HG02759 (cell line): Measurements from ENCODE around the gene NACC2.
A peak's percentile ranks its signal among the peaks of the same experiment; 100 is the strongest.

Experiments
- ATAC-seq: cut with Tn5 transposase; IDR thresholded peaks from one replicate; pipeline ENCODE4 v1.9.1; 2021; ENCODE audit warnings: mild to moderate bottlenecking, moderate library complexity; ENCODE audit not compliant: unreplicated experiment

Gene NACC2

DNA sequence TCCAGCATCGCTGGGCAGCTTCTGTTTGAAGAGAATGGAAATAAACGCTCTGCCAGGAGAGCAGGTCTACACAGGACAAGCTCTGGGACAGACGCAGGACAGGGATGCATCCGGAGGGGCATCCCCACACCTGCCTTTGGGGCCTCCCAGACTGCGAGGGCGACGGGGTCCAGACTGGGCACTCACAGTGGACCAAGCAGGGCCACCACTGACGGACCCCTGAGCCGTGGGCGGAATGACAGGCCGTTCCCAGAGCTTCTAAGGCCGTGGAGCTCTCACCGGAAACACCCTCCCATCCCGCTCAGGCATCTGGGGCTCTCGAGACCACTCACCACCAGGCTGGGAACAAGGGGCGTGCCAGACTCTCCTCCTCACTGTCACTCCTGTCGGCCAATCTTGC lies 34.1 kb upstream of the NACC2 start:
- ATAC-seq, result no peak

DNA sequence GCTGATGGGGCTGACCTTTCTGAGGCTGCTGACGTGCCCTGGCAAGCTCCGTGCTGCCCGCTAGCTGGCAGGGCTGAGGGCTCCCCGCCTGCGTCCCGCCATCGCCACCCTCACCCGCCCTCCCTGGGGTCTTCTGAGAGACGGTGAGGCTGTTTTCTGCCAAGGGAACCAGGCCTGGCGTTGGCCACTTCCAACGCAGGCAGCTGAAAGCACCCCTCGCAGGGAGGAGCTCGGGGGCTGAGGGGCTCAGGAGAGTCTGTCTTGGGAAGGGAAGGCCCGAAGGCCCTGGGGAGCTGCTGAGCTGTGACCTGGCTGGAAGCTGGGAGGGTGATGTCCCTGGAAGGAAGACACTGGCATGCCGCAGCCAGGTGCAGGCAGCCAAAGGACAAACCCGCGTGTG lies 33.3 kb upstream of the NACC2 start:
- ATAC-seq, result no peak

DNA sequence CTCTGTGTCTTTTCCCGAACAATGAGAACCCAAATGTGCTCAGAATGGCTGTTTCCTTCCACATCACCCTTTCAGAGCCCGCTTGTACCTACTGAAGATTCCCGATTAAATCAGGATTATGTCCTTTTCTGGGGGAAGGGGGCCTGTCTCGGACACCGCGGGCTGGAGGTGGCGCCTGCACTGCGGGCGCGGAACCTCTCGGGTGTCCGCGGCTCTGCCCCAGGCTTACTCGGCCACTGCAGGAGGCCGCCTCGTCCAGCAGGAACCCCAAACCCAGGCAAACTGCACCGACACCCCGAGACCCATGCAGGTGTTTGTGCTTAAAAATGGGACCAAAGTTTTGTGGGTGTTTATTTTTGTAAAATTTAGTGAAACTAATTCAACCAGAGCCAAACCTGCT lies 32.2 kb upstream of the NACC2 start:
- no peak for ATAC-seq

DNA sequence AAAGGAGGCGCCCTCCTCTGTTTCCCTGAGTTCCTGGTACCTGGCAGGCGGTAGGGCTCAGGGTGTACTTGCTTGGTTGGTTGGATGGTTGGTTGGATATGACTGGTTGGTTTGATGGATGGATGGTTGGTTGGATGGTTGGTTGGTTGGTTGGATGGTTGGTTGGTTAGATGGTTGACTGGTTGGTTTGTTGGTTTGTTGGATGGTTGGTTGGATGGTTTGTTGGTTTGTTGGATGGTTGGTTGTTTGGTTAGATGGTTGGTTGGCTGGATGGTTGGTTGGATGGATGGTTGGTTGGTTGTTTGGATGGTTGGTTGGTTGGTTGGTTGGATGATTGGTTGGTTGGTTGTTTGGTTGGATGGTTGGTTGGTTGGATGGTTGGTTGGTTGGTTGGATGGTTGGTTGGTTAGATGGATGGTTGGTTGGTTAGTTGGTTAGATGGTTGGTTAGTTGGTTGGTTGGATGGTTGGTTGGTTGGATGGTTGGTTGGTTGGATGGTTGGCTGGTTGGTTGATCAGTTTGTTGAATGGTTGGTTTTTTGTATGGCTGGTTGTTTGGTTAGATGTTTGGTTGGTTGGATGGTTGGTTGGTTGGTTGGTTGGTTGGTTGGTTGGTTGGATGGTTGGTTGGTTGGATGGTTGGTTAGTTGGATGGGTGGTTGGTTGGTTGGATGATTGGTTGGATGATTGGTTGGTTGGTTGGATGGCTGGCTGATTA lies 30.0 kb upstream of the NACC2 start:
- no peak for ATAC-seq

DNA sequence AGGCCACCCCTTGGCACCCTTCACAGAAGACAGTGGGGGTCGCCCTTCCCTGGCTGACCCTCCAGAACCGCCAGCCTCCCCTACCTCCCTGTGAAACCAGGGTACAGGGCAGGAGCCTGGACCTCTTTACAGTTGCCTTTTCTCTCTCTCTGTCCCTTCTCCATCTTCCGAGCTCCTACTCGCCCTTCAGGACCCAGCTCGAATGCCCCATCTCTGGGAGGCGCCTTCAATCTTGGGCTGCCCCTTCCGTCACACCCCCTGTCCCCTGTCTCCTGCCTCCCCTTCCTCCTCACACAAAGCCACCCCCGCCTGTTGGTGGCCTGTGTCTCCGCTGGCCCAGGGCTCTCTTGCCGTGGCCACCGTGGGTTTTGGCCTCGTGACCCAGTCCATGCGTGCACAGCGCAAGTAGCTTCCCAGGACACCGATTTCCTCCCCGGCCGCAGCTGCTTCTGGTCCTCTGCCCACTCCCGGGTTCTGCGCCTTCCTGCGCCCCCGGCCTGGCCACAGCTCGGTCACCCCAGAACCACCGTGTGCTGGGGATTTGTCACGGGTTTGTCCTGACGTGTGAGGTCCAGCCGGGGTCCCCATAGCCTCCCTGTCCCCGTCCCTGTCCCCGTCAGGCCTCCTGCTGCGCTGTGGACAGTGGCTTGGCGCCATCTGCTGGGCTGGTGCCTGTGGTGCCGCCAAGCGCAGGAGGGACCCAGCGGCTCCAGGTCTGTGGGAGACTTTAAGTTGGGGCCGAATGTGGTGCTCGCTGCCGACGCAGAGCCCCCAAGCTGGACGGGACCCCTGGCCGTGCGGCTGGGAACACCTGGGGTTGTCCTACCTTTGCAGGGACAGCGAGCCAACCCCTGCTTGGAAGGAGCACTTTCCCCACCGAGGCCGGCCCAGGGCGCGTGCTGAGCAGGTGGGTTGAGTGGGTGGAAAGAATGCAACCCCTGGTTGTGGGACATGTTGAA lies 27.6 kb upstream of the NACC2 start:
- no peak for ATAC-seq

DNA sequence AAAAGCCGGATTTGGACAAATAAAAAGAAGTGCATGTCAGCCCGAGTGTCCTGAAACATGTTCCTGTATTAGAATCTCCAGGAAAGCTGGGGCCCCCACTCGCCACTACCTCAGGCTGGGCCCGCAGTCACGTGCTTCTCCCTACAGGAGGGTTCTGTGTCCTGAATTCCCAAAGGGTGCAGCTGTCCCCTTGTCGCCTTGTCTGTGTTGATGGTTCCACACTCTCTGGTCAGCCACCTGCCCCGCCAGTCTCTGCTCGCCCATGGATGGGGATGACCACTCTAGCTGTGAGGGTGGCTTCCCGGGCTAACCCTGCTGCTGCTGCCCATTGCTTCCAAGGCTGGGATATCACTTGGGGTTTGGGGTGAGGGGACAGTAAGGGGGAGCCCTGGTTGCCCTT lies 26.7 kb upstream of the NACC2 start:
- no peak for ATAC-seq

DNA sequence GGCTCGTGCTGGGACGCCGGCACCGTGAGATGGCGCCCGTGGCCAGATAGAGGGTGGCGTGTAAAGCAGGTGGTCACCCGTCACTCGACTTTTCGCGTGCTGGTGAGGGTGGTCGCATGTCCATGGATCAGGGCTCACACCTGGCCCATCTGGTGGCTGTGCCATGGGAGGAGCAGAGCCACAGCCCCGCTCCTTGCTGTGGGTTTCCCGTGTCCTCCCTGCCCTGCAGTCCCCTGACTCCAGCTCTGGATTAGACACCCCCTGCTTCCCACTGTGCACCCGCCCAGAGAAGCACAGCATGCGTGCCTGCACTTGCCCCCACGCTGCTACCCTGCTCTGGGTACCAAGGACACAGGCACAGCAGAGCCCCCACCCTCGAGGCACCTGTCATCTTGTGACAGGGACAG lies 25.4 kb upstream of the NACC2 start:
- ATAC-seq, result no peak

DNA sequence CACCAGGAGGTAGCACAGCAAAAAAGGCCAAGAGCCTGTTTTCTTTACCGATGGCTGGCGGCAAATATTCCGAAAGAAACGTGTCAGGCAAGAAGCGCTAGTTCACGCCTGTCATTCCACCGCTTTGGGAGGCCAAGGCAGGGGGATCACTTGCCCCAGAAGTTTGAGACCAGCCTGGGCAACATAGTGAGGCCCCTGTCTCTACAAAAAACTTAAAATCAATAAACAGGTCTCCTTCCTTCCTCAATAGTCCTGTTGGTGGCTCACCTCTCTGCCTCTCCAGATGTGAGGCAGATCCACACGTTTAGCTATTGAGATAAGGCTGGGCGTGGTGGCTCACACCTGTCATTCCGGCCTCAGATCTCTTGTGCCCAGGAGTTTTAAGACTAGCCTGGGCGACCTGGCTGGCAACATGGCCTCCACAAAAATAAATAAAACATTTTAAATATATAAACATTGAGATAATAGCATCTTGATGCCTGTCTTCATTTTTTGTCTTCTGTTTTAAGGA lies 24.8 kb upstream of the NACC2 start:
- no peak for ATAC-seq

DNA sequence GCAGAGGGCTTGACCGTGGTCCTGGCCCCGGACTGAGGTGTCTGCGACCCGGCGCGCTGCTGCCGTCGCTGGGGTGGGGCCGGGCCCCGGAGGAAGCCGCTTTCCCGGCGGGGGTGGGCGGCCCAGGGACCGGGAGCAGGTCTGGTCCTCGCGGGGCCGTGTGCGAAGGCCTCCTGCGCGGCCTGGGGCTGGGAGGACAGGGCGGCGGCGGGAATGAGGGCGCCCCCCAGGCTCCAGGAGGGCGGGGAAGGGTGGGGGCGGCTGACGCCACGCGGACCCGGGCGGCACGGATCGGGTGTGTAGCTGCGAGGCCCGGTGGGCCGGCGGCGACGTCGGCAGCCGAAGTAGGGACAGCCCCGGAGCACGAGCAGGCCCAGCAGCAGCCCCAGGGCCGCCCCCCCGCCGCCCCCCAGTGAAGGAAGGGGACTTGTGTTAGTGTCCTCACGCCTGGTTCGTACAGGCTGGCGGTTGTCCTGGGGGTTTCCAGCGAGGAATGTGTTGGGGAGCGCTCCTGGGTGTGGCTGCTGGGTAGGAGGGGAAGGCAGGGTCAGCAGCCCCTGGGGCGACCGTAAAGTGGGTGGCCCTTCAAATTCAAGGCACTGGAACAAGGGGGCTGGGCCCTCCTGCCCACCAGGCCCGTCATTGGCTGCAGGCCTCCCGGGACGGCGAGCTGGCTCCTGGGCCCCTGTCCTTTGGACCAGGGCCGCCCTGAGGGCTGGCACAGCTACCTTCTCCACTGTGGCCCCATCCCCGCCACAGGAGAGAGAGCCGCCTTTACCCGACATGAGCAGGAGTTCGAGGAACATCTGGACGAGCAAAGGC lies 24.2 kb upstream of the NACC2 start:
- no peak for ATAC-seq

DNA sequence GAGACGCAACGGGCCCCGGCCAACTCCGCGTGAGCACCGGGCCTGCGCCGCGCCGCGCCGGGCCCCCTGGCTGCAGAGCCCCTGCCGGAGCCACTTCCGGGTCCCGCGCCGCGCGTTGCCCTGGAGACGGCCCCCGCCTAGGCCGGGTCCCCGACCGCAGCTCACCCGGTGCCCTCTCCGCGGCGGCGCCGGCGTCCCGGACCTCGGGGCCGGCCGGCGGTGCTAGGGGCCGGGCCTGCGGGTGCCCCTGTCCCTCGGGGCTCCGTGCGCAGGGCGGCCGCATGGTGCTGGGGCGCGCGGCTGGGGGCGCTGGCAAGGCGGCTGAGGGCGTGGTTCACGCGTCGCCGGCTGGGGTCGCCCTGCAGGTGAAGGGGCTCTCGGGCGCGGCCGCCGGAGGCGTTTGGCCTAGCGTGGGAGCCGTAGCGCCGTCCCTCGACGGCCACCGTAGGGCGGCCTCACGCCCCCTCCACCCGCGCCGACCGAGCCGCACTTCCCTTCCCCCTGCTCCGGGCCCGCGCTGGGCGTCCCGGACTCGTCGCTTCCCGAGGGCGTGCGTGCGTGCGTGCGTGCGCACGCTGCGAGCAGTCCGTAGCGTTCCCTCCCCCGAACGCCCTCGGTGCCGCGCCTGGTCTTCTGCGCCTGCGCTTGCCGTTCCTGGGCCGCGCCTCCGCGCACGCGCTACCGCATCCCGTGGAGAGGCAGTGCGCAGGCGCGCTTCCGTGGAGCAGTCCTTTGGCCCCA lies 23.4 kb upstream of the NACC2 start, which contains the start of gene TMEM250:
Gene TMEM250, minus strand, starts transcription at position 556 of the 741 bp plus-strand sequence. CDS start 1,975 bp downstream, outside the sequence.
- ATAC-seq, result peak; percentile 79

DNA sequence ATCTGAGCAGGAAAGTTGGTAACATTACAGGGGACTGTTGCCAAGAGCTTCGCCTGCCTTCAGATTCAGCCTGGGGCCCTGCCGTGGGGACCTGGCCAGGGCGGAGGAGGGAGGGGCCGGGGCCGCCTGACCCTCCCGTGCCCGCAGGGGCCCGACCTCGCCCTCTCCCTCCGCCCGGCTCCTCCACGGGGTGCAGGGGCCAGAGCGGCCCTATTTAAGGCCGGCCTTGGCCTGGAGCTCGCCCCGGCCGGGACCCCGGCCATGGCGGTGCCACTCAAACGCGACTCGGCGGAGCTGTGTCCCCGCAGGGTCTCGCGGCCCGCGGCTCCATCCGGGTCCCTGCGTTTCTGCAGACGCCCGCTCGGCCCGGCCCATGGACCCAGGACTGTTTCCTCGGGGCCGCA lies 22.8 kb upstream of the NACC2 start:
- peak; percentile 1 for ATAC-seq

DNA sequence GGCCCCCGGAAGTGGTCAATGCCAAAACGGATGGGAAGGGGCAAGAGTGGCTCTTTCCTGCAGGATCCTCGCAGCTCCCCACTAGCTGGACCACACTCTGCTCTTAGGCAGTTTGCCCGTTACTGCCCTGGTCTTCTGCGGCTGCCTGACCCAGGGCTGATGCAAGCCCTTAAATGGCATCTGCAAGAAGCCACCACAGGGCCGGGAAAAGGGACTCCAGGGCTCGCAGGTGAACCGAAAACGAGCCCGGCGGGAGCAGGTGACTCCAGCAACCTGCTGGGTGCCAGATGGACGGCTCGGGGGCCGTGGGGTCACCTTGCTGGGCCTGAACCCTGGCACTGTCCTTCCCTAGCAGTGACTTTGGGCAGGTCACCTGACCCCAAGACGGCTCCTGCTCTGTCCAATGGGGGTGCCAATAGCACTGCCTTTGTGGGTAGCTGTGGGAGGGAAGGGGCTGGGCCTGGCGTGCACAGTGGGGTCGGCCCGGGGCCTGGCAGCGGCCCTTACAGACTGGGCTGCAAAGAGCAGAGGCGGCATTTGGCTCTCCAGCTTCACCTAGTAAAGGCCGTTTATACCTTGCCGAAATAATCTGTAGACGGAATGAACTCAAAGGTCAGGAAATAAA lies 22.3 kb upstream of the NACC2 start:
- no peak for ATAC-seq

DNA sequence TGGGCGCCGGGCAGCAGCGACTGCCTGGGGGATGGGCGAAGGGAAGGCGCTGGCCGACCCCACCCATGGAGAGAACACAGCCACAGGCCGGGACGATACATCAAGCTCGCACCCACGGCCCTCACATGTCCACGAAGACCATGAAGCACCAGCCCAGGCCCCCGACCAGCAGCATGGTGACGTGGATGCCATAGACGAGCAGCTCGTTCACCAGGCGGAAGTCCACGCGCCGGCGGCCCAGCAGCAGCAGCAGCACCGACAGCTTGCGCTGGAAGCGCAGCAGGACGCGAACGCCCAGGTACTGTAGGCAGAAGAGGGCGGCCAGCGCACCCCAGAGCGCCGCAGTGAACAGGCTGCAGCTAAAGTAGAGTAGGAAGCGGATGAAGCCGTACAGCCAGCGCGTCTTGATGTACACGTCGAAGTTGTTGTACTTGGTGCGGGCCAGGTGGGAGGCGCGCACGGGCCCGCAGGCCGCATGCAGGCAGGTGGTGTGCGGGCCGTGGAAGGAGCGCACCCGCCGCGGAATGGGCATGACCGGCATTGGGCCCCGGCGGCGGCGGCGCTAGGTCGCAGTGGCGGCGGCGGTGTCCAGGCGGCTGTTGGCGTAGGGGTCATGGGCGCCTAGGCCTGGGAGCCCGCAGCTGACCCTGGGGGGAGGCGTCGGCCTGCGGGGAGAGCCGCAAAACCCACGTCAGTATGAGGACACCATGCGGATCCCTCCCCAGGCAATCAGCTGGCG lies 21.4 kb upstream of the NACC2 start:
- ATAC-seq, result no peak

DNA sequence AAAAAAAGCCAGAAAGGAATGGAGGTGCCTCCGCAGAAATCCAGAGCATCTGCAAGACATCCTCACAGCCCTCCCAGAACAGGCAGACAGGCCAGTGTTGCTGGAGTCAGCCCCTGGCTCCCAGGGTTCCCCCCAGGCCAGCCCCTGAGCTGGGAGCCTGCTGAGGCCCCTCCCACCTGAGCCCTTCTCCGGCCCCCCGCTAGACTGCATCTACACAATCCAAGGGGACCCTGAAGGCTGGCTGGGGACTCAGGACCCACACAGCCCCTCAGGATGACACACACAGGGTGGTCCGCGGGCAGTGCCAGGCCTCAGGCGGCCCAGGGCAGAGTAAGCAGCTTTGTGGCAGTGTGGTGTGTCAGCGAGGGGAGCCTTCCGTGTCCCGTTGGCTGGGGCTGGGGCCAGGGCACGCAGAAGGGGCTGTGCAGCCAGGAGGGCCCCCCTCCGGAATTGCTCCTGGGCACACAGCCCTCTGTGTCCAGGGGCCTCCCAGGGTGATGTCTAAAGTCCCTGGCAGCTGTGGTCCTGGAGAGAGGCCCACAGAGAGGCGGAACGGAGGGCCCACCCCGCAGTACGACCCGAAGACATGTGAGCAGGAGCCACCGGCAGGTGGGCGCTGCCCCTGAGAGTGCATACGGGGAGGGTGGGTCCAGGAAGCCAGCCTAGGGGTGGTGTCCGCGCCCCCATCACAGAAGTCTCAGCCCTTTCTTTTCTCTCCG lies 20.7 kb upstream of the NACC2 start:
- no peak for ATAC-seq

DNA sequence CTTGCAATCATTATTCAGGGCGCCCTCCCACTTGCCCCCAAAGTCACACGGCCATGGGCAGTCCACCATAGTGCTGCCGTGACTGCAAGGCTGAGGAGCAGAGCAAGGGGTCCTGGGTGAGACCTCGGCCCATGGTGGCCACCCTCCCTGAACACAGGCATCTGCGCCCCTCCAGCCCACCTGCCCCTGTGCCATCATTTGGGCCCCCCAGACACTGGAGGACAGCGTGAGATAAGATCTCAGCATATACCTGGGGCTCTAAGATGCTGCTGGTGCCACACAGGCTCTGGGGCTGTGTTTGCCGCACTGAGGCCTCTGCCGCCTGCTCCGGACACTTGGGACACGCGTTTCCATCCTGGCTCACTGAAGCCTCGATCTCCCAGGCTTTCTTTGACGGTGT lies 20.1 kb upstream of the NACC2 start:
- no peak for ATAC-seq

DNA sequence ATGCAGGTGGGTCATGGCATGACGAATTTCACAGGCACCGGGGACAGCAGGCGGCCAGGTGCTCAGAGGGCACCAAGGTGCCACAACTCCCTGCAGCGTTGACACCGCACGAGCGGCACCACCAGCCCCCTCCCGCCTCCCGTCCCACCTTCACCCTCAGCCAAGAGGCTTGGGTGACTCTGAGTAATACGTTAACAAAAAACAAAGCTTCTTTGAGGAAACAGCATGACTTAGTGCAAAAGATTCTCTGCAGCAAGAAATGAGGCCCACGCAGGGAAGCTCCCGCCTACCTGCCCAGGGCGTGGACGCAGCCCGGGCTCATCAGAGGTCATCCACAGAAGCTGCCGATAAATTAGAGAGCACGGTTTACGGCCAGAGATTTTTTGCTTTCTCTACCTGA lies 19.5 kb upstream of the NACC2 start:
- no peak for ATAC-seq

DNA sequence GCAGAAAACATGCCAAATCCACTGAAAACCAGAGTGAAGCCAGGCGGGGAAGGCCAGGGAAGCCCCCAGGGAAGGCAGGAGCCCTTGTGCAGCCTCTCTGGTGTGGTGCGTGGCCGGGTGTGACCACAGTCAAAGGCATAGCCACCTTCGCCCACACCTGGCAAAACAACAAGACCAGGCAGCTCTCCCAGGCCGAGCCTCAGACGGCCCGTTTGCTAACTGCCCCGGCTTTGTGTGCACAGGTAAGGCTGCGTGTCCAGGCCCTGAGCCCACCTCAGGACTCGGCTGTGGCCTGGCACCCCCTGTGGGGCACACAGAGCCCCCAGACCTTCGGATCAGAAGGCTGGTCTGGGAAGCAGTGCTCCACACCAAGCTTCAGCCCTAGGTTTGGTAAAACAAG lies 17.5 kb upstream of the NACC2 start:
- ATAC-seq, result no peak

DNA sequence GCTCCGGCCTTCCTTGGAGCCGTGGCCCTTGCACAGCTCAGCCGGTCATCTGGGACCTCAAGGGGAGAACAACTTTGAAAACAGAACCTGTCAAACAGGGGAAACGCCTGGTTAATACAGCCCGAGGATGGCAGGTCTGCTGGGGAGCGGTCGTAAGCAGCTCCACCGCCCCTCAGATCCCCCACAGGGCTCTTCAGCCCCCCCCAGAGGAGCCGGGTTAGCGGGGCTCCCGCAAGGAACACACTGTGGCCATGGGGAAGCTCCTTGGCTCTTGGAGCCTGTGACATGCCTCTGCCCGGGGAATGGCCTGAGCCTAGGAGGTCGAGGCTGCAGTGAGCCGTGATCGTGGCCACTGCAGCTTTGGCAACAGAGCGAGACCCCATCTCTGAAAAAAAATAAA lies 16.8 kb upstream of the NACC2 start:
- no peak for ATAC-seq

DNA sequence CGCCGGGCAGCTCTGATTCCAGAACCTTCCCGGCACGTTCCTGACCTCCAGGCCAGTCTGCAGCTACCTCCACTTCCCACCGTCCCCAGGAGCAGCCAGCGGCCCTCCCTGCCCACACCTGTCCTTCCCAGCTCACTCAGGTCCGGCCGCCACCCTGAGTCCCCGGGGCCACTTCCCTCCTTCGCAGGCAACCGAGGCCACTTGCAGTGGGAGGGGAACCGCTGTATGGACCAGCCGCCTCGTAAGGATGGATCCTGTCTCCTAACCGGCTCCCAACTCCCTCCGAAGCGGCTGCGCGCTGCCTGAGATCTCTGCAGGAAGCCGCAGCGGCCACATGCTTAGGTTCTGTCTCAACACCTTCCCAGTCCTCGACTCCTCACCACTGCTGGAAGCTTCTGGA lies 16.1 kb upstream of the NACC2 start:
- no peak for ATAC-seq
